Activated naive CD4-positive, alpha-beta T cell (primary cell): Measurements from ENCODE around the gene GPR21.

ENCODE experiments used
- DNase-seq, 4 experiments: peaks; one replicate each; lab custom pipeline; 2025; lab: John Stamatoyannopoulos, UW

GPR21 gene, protein sequence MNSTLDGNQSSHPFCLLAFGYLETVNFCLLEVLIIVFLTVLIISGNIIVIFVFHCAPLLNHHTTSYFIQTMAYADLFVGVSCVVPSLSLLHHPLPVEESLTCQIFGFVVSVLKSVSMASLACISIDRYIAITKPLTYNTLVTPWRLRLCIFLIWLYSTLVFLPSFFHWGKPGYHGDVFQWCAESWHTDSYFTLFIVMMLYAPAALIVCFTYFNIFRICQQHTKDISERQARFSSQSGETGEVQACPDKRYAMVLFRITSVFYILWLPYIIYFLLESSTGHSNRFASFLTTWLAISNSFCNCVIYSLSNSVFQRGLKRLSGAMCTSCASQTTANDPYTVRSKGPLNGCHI

DNA sequence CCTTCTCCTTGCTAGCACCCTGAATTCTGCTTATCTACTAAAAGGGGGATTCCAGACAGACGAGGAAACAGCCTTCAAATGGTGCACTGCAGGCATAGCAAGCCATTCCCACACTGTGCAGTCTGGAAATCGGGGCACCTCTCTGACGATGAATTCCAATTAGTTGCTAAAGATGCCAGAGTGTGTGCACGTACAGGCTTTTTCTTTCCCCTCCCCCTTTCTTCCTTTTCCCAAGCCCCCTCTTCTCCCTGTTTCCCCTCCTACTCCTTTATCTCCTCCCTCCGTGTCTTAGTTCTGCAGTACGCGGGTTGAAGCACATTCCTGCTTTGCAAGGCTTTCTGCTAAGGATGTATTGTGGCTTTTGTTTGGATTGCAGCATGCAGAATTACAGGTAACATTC lies at the start of gene GPR21:
TSS of gene GPR21 (plus strand) at position 316 of the 400 bp plus-strand sequence. CDS start 900 bp downstream, outside the sequence.
- DNase-seq: no peak

GRCh38 chr9:122986010-122986409 lies 47.5 kb upstream of the GPR21 start:
- no peak for DNase-seq

DNA sequence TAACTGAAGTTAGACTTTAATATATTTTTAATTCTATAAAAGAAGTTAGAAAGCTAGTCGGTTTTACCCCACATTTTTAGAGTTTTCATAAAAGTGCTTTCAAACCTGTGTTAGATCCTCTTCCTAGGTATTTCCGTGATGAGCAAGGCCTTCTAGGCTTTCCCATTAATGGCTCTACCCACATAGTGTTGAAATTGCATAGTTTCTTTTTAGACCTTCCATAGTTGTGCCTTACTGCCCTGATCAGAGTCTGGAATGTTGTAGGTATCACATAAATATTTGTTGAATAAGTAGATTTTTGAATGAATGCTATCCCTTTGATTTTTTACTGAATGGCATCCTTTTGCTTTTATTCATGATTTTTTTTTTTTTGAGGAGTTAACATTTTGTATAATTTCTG lies 45.3 kb upstream of the GPR21 start:
- DNase-seq: no peak

DNA sequence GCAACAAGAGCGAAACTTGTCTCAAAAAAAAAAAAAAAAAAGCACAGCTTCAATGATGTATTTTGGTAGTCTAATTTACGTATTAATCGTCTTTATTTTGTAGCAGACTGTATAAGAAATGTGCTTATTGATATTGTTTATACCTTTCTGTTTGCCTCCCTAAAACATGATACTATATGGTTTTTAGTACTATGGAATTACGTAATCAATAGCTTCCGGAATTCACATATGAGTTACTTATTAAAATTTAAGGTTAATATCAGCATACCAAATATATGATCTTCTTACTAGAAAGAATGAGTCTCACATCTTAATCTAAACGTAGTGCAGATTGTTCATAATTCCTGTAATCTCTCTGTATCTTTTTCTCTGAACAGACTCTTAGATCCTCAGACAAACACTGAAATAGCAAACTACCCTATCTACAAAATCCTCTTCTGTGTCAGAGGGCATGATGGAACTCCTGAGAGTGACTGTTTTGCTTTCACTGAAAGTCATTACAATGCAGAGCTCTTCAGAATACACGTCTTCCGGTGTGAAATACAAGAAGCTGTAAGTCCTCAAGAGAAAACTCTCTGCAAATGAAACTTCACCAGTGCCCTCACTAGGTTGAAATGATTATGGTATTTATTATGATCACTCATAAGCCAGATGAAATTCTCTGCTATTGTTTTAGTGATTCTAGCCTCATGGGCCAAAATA lies 44.4 kb upstream of the GPR21 start:
- no peak for DNase-seq

GRCh38 chr9:122991370-122991830 lies 42.1 kb upstream of the GPR21 start:
- DNase-seq: no peak

GRCh38 chr9:122996586-122996985 lies 36.9 kb upstream of the GPR21 start:
- no peak for DNase-seq

- no peak for DNase-seq
Observed at GRCh38 chr9:122998448-122998847, 35.0 kb upstream of the GPR21 start.

DNA sequence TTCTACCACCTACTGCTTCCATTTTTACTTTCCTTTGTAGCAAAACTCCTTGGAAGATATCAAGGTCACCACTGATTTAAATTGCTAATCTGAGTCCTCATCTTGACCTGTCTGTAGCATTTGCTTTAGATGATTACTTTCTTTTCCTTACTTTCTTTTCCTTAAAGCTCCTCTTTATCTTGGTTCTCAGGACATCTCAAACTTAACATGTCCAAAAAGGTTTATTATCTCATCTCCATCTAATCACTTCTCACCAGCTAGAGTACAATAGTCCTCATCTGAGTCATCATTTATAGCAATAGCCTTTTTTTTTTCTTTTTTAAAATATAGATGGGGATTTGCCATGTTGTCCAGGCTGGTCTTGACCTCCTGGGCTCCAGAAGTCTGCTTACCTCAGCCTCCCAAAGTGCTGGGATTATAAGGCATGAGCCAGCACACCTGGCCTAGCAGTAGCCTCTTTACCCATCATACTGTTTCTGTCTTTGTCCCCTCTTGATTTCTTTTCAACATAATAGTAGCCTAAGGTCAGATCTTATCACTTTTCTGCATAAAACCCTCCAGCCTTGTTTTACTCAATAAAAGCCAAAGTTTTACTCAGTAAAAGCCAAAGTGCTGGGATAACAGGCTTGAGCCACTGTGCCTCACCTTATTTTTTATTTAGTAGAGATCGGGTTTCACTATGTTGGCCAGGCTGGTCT lies 32.9 kb upstream of the GPR21 start:
- DNase-seq: no peak

GRCh38 chr9:123002754-123003153 lies 30.7 kb upstream of the GPR21 start:
- no peak for DNase-seq

- DNase-seq: no peak
Observed at GRCh38 chr9:123003466-123003865, 30.0 kb upstream of the GPR21 start.

- no peak for DNase-seq
Observed at GRCh38 chr9:123005964-123006363, 27.5 kb upstream of the GPR21 start.

GRCh38 chr9:123007269-123007668 lies 26.2 kb upstream of the GPR21 start:
- DNase-seq: no peak

DNA sequence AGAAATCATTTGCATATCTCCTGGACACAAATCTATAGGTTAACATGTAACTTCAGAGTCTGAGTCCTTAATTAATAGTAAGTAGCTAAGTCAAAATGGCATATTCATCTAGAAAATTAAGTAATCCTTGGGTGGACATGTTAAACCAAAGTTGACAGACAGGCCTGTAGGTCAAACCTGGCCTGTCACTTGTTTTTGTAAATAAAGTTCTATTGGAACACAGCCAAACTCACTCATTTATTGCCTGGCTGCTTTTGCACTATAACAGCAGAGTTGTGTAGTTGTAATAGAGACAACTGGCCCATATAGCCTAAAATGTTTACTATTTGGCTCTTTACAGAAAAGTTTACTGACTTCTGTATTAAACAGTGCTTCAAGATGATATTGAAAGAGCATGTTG lies 24.6 kb upstream of the GPR21 start:
- no peak for DNase-seq

GRCh38 chr9:123011380-123011779 lies 22.1 kb upstream of the GPR21 start:
- no peak for DNase-seq

- no peak for DNase-seq
Observed at GRCh38 chr9:123011878-123012528, 21.5 kb upstream of the GPR21 start.

GRCh38 chr9:123016631-123017030 lies 16.8 kb upstream of the GPR21 start:
- DNase-seq: no peak

GRCh38 chr9:123020796-123021195 lies 12.7 kb upstream of the GPR21 start:
- DNase-seq: no peak

DNA sequence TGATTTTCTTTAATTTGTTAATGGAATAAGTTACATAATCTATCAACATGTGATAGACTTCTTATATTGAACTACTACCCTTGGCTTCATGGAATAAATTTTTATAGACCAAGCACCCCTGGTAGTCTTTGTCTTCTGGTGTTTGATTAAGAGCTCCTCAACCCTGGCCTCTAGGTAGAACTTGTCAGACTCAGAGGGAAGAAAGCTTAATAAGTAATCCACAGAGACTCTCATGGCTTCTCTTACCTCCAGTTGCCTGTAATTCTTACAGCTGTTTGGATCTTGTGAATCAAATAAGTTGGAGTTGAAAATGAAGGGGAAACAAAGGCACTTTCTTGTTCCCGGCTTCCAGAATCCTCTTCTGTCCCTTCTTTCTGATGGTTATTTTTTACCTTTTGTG lies 7.0 kb upstream of the GPR21 start:
- no peak for DNase-seq

GRCh38 chr9:123027517-123027916 lies 6.0 kb upstream of the GPR21 start:
- no peak for DNase-seq

DNA sequence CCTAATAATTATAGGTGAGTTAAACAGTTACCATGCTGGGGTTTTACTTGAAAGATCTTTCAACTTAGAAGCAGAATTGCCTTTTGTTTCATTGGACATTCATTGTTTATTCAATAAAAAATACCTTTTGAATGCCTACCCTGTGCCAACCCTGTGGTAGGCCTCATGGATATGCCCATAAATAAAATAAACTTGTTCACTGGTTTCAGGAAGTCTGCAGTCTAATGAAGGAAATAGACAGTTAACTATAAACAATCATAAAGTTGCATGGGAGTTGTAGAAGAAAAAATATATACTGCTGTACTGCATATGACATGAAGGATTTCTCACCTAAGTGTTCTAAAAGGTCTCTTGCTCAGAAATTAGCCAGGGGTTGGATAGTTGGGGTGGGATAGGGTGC lies 5.3 kb upstream of the GPR21 start:
- no peak for DNase-seq

DNA sequence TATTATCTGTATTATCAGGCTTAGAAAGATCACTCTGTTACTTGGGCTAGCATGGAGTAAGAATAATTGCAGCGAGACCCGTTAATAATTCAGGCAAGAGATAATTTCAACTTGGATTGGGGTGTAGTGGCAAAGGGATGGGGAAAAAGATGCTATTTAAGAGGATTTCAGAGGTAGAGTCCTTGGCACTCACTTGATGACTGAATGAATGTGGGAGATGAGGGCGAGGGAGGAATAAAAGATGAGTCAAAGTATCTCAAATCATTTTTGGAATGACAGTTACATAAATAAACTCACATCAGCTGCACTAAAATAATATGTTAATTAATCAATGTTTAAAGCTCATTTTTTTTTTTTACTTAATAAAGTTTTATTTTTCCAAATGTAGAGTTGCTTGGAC lies 4.5 kb upstream of the GPR21 start:
- DNase-seq: no peak

- no peak for DNase-seq
Observed at GRCh38 chr9:123031963-123032362, 1.5 kb upstream of the GPR21 start.
